Measurements from ENCODE around the gene IFI27L1.

The IFI27L1 gene

GRCh38 chr14:94045563-94046345 lies 35.4 kb upstream of the IFI27L1 start:
- Histone ChIP-seq H3K79me2 (ENCODE audit: low read length) (no peaks in the 10 kb centered on the region), H3K27me3 (replicated peaks; ENCODE audit: insufficient read depth, low read length) (no peaks in the 10 kb centered on the region), H4K20me1 (ENCODE audit: insufficient read depth, low read length) (no peaks in the 10 kb centered on the region), H3K27ac (ENCODE audit: low read length) (no peak overlapping the region), H3K4me2 (ENCODE audit: low read depth, low read length) (no peak overlapping the region), H3K9me3 (replicated peaks; ENCODE audit: insufficient read depth, low read length) (no peaks in the 10 kb centered on the region), H3K4me1 (ENCODE audit: low read length) (no peaks in the 10 kb centered on the region), H3K4me3 (ENCODE audit: low read length) (no peak overlapping the region), H3K9ac (ENCODE audit: low read length) (no peak overlapping the region), H3F3A (ENCODE audit: insufficient read depth, low read length) (no peaks in the 10 kb centered on the region), H2AFZ (ENCODE audit: low read length) (no peak overlapping the region), H3K36me3 (replicated peaks; ENCODE audit: insufficient read depth, low read length) (no peaks in the 10 kb centered on the region), H3K9me2 (replicated peaks; ENCODE audit: insufficient read depth, low read length) (no peaks in the 10 kb centered on the region)
- no peak for DNase-seq
- no peak for TF ChIP-seq EZH2phosphoT487 (IDR thresholded peaks at IDR 0.05; ENCODE audit: low read length)
- TF ChIP-seq CTCF (IDR thresholded peaks at IDR 0.05; ENCODE audit: low read length) = no peak
- no peak for TF ChIP-seq EZH2 (optimal IDR thresholded peaks at IDR 0.05; ENCODE audit: low read depth, low read length)

GRCh38 chr14:94046696-94047250 lies 34.3 kb upstream of the IFI27L1 start:
- H3K4me2 ChIP-seq (ENCODE audit: low read depth, low read length) = no peak overlapping the region
- H2AFZ ChIP-seq (ENCODE audit: low read length) = no peak overlapping the region
- H3K4me3 ChIP-seq (ENCODE audit: low read length) = no peak overlapping the region
- H4K20me1 ChIP-seq (ENCODE audit: insufficient read depth, low read length) = no peaks in the 10 kb centered on the region
- no peak for DNase-seq
- no peaks in the 10 kb centered on the region for H3K36me3 ChIP-seq (replicated peaks; ENCODE audit: insufficient read depth, low read length)
- H3K9me3 ChIP-seq (replicated peaks; ENCODE audit: insufficient read depth, low read length) = no peaks in the 10 kb centered on the region
- H3K4me1 ChIP-seq (ENCODE audit: low read length) = peaks cover 2% of the 10 kb centered on the region; the same call in 1 of the 2 replicates
- TF ChIP-seq EZH2phosphoT487 (IDR thresholded peaks at IDR 0.05; ENCODE audit: low read length) = no peak
- TF ChIP-seq CTCF (IDR thresholded peaks at IDR 0.05; ENCODE audit: low read length) = no peak
- TF ChIP-seq EZH2 (optimal IDR thresholded peaks at IDR 0.05; ENCODE audit: low read depth, low read length) = no peak
- no peaks in the 10 kb centered on the region for H3K9me2 ChIP-seq (replicated peaks; ENCODE audit: insufficient read depth, low read length)
- no peaks in the 10 kb centered on the region for H3K27me3 ChIP-seq (replicated peaks; ENCODE audit: insufficient read depth, low read length)
- H3K9ac ChIP-seq (ENCODE audit: low read length) = no peak overlapping the region
- no peaks in the 10 kb centered on the region for H3F3A ChIP-seq (ENCODE audit: insufficient read depth, low read length)
- no peaks in the 10 kb centered on the region for H3K79me2 ChIP-seq (ENCODE audit: low read length)
- H3K27ac ChIP-seq (ENCODE audit: low read length) = no peak overlapping the region

- Histone ChIP-seq H3K9ac (ENCODE audit: low read length) (no peak overlapping the region), H2AFZ (ENCODE audit: low read length) (no peak overlapping the region), H3K4me2 (ENCODE audit: low read depth, low read length) (no peak overlapping the region), H3K4me3 (ENCODE audit: low read length) (no peak overlapping the region), H3K9me2 (replicated peaks; ENCODE audit: insufficient read depth, low read length) (no peaks in the 10 kb centered on the region), H3K27me3 (replicated peaks; ENCODE audit: insufficient read depth, low read length) (no peaks in the 10 kb centered on the region), H4K20me1 (ENCODE audit: insufficient read depth, low read length) (no peaks in the 10 kb centered on the region), H3F3A (ENCODE audit: insufficient read depth, low read length) (peaks cover 4% of the 10 kb centered on the region; the same call in 1 of the 2 replicates), H3K36me3 (replicated peaks; ENCODE audit: insufficient read depth, low read length) (no peaks in the 10 kb centered on the region), H3K79me2 (ENCODE audit: low read length) (no peaks in the 10 kb centered on the region), H3K4me1 (ENCODE audit: low read length) (peaks cover 10% of the 10 kb centered on the region), H3K27ac (ENCODE audit: low read length) (no peak overlapping the region), H3K9me3 (replicated peaks; ENCODE audit: insufficient read depth, low read length) (no peaks in the 10 kb centered on the region)
- TF ChIP-seq EZH2 (optimal IDR thresholded peaks at IDR 0.05; ENCODE audit: low read depth, low read length) (no peak), CTCF (IDR thresholded peaks at IDR 0.05; ENCODE audit: low read length) (no peak), EZH2phosphoT487 (IDR thresholded peaks at IDR 0.05; ENCODE audit: low read length) (no peak)
- DNase-seq = no peak
These were observed 33.5 kb upstream of the IFI27L1 start for GRCh38 chr14:94047581-94047980.

Measured in MM.1S (cell line).